Measurements from ENCODE around the gene MYO16. TPM values are rescaled to one million over a fixed set of nuclear protein-coding genes. Genes with fewer than 3 reads are reported as not detected.

MYO16 gene
- total RNA-seq, 1 experiment from 2014 or later: 0.49 TPM

DNA sequence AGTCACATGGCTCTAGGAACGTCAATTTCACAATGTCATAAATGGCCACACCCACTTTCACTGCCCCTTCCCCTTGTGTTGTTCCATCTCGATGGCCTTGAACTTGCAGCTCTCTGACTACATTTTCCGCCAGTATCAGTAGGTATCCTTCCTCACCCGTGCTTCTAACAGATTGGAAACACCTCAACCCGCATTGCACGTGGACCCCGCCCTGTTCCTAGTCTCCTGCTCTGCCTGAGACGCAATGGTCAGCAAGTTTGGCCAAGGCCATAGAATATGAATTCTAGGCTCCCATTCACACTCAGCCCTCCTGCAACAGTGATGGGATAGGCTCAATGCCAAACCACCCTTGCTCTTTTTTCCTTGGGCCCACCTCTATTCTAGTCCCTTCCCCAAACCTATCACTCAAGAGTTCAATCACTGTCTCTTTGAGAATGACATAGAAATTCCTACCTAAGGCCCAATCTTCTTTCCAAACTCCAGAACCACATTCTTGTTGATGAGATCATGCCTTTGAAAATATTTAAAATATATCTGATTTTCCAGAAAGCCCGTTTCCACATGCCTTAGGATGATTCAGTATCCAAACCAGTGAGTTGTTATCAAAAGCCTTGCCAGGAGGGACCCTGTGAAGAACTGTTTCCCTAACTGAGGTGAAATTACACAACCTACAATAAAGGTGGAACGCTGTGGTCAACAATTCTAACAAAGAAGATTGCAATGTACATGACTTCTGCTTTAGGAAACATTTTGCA, 334.6 kb downstream of the MYO16 start:
- no peak overlapping the region for H3K27ac ChIP-seq (ENCODE audit: low read depth, low read length, poor library complexity, severe bottlenecking)

DNA sequence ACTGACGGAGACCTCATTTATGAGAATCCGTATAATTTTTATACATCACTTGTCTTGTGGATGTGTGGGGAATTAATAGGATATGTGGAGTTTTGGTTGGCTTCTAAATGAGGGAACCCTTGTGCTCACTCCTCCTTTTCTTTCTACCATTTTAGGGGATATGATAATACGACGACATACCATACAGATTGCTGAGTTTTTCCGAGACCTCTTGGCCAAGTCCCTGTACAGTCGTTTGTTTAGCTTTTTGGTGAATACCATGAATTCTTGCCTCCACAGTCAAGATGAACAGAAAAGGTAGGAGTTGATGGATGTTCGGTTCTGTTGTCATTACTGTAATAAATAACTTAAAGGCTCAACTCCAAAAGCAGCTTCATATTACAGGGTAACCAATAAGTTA, 335.2 kb downstream of the MYO16 start:
- intact Hi-C loops (cut with micrococcal nuclease; ENCODE audit: unreplicated experiment): loop anchor here (5.0 kb wide), 4 partner anchors 448 to 1173 kb away; no protein-coding TSS in a partner anchor
- POLR2A ChIA-PET (ENCODE audit: low non-redundant PET): no interaction called here

More for the DNA sequence above, 334.6 kb downstream of the MYO16 start:
- Histone ChIP-seq H3K4me1 (ENCODE audit: insufficient read depth, low read length, poor library complexity, severe bottlenecking) (peaks cover 37% of the 10 kb centered on the region), H3K9me3 (ENCODE audit: low read depth, low read length, poor library complexity, severe bottlenecking) (no peaks in the 10 kb centered on the region), H3K27me3 (replicated peaks; ENCODE audit: insufficient read depth, low read depth, low read length, poor library complexity) (no peaks in the 10 kb centered on the region), H3K36me3 (ENCODE audit: insufficient read depth, low read length, poor library complexity, severe bottlenecking) (no peaks in the 10 kb centered on the region), H3K4me3 (ENCODE audit: low read depth, low read length, poor library complexity, severe bottlenecking) (no peak overlapping the region)
- no peak for TF ChIP-seq EZH2 (IDR thresholded peaks at IDR 0.05; ENCODE audit: borderline replicate concordance, low read depth, low read length, poor library complexity, severe bottlenecking)
- TF ChIP-seq, protein P1, sequence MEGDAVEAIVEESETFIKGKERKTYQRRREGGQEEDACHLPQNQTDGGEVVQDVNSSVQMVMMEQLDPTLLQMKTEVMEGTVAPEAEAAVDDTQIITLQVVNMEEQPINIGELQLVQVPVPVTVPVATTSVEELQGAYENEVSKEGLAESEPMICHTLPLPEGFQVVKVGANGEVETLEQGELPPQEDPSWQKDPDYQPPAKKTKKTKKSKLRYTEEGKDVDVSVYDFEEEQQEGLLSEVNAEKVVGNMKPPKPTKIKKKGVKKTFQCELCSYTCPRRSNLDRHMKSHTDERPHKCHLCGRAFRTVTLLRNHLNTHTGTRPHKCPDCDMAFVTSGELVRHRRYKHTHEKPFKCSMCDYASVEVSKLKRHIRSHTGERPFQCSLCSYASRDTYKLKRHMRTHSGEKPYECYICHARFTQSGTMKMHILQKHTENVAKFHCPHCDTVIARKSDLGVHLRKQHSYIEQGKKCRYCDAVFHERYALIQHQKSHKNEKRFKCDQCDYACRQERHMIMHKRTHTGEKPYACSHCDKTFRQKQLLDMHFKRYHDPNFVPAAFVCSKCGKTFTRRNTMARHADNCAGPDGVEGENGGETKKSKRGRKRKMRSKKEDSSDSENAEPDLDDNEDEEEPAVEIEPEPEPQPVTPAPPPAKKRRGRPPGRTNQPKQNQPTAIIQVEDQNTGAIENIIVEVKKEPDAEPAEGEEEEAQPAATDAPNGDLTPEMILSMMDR (conservative IDR thresholded peaks at IDR 0.05; ENCODE audit: low read depth, low read length): no peak
- BruUV-seq (replicated peaks): no TSS peak
- no peak for DNase-seq (ENCODE audit: low spot score)
- ChIA-PET CTCF (interaction anchor here (1.0 kb wide), 1 partner anchor 49 kb away, joined by 3 read pairs; no protein-coding TSS in a partner anchor), POLR2A (ENCODE audit: low non-redundant PET) (no interaction called here)
- intact Hi-C loops (cut with micrococcal nuclease; ENCODE audit: unreplicated experiment): loop anchor here (5.0 kb wide), 4 partner anchors 448 to 1173 kb away; no protein-coding TSS in a partner anchor

DNA sequence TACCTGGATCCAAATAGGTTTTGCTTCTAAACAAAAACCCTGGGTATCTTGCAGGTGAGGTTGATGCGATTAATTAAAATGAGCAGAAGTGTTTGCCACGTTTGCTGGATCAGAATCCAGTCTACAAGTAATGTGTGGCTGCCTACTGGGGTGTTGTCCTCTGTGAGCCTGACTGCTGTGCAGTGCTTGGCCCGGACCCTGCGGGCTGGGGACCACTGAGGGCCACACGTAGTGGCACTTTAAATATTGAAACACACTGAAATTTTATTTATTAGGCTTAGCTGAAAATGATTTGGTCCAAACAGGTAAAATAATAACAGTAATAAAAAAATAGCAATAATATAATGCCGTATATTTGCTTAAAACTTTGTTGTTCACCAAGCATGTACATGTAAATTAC, 338.0 kb downstream of the MYO16 start:
- Histone ChIP-seq H3K4me1 (ENCODE audit: insufficient read depth, low read length, poor library complexity, severe bottlenecking) (peaks cover 4% of the 10 kb centered on the region), H3K4me3 (ENCODE audit: low read depth, low read length, poor library complexity, severe bottlenecking) (no peak overlapping the region), H3K36me3 (ENCODE audit: insufficient read depth, low read length, poor library complexity, severe bottlenecking) (no peaks in the 10 kb centered on the region), H3K27ac (ENCODE audit: low read depth, low read length, poor library complexity, severe bottlenecking) (no peak overlapping the region), H3K27me3 (replicated peaks; ENCODE audit: insufficient read depth, low read depth, low read length, poor library complexity) (no peaks in the 10 kb centered on the region), H3K9me3 (ENCODE audit: low read depth, low read length, poor library complexity, severe bottlenecking) (no peaks in the 10 kb centered on the region)
- no peak for DNase-seq (ENCODE audit: low spot score)
- no peak for TF ChIP-seq EZH2 (IDR thresholded peaks at IDR 0.05; ENCODE audit: borderline replicate concordance, low read depth, low read length, poor library complexity, severe bottlenecking)
- TF ChIP-seq, protein P1 (conservative IDR thresholded peaks at IDR 0.05; ENCODE audit: low read depth, low read length): no peak
- CTCF ChIA-PET: no interaction called here
- intact Hi-C loops (cut with micrococcal nuclease; ENCODE audit: unreplicated experiment): no loop called here
- BruUV-seq (replicated peaks): no TSS peak
- POLR2A ChIA-PET (ENCODE audit: low non-redundant PET): no interaction called here

More for the DNA sequence above, 335.2 kb downstream of the MYO16 start:
- CTCF ChIA-PET: interaction anchor here (0.6 kb wide), 1 partner anchor 33 kb away, joined by 5 read pairs; no protein-coding TSS in a partner anchor
- DNase-seq (ENCODE audit: low spot score): no peak
- TF ChIP-seq EZH2 (IDR thresholded peaks at IDR 0.05; ENCODE audit: borderline replicate concordance, low read depth, low read length, poor library complexity, severe bottlenecking): no peak
- TF ChIP-seq, protein P1 (conservative IDR thresholded peaks at IDR 0.05; ENCODE audit: low read depth, low read length): no peak
- no peaks in the 10 kb centered on the region for H3K9me3 ChIP-seq (ENCODE audit: low read depth, low read length, poor library complexity, severe bottlenecking)
- BruUV-seq (replicated peaks): no TSS peak
- H3K4me1 ChIP-seq (ENCODE audit: insufficient read depth, low read length, poor library complexity, severe bottlenecking): peaks cover 31% of the 10 kb centered on the region
- no peak overlapping the region for H3K27ac ChIP-seq (ENCODE audit: low read depth, low read length, poor library complexity, severe bottlenecking)
- H3K27me3 ChIP-seq (replicated peaks; ENCODE audit: insufficient read depth, low read depth, low read length, poor library complexity): no peaks in the 10 kb centered on the region
- no peaks in the 10 kb centered on the region for H3K36me3 ChIP-seq (ENCODE audit: insufficient read depth, low read length, poor library complexity, severe bottlenecking)
- no peak overlapping the region for H3K4me3 ChIP-seq (ENCODE audit: low read depth, low read length, poor library complexity, severe bottlenecking)
